Astrocyte of the spinal cord (primary cell): ENCODE results near the gene CEMP1.
"Not testable (repeated sequence)": the region's sequence is repeated elsewhere in the genome, so short reads cannot be mapped to it uniquely, and the experiment has no call there.

Source experiments
- DNase-seq: peaks from one replicate; pipeline ENCODE4 v3.0.0; 2011; ENCODE audit warnings: low read depth, low spot score
- H3K4me3 ChIP-seq: 2 replicates; pipeline ENCODE4 v1.5.1; 2011; ENCODE audit warnings: low read depth, mild to moderate bottlenecking, low read length, moderate library complexity
- CTCF ChIP-seq: IDR thresholded peaks from 2 replicates; pipeline ENCODE4 v1.5.1; 2012; ENCODE audit warnings: low read depth, mild to moderate bottlenecking, low read length, inconsistent platforms
- in situ Hi-C: cut with HindIII; loops from 2 replicates; pipeline ENCODE4 v1.10.0; 2017; ENCODE audit warnings: low sequenced_read_pairs

CEMP1 gene

GRCh38 chr16:2535625-2536013 lies 4.4 kb upstream of the CEMP1 start:
- peak; percentile 69 for DNase-seq
- in situ Hi-C loops = no loop called here
- TF ChIP-seq CTCF = no peak

GRCh38 chr16:2534335-2534734 lies 3.1 kb upstream of the CEMP1 start:
- DNase-seq, in situ Hi-C loops, H3K4me3 ChIP-seq: not testable (repeated sequence)

More at GRCh38 chr16:2535625-2536013, 4.4 kb upstream of the CEMP1 start:
- H3K4me3 ChIP-seq = no peak overlapping the region

- in situ Hi-C loops = no loop called here
- no peak overlapping the region for H3K4me3 ChIP-seq
- no peak for DNase-seq
- TF ChIP-seq CTCF = no peak
These were observed 2.7 kb upstream of the CEMP1 start for GRCh38 chr16:2533912-2534311.

- H3K4me3 ChIP-seq = peak overlapping the region; percentile 59
- in situ Hi-C loops, DNase-seq: not testable (repeated sequence)
These were observed 2.0 kb upstream of the CEMP1 start for GRCh38 chr16:2533142-2533755.

GRCh38 chr16:2532494-2533141 lies 1.4 kb upstream of the CEMP1 start:
- in situ Hi-C loops = no loop called here
- H3K4me3 ChIP-seq = peak overlapping the region; percentile 59
- peak; percentile 32 for DNase-seq
- TF ChIP-seq CTCF = no peak

- in situ Hi-C loops = no loop called here
- no peak for TF ChIP-seq CTCF
- DNase-seq = peak; percentile 98
- H3K4me3 ChIP-seq = peak overlapping the region; percentile 59
These were observed 687 bp upstream of the CEMP1 start for GRCh38 chr16:2531696-2532493.

- H3K4me3 ChIP-seq = no peak overlapping the region
- DNase-seq = no peak
- TF ChIP-seq CTCF = no peak
- in situ Hi-C loops = no loop called here
These were observed 434 bp downstream of the CEMP1 start for GRCh38 chr16:2530629-2531318.
